ENCODE data around the gene GSTM1.

The GSTM1 gene

DNA sequence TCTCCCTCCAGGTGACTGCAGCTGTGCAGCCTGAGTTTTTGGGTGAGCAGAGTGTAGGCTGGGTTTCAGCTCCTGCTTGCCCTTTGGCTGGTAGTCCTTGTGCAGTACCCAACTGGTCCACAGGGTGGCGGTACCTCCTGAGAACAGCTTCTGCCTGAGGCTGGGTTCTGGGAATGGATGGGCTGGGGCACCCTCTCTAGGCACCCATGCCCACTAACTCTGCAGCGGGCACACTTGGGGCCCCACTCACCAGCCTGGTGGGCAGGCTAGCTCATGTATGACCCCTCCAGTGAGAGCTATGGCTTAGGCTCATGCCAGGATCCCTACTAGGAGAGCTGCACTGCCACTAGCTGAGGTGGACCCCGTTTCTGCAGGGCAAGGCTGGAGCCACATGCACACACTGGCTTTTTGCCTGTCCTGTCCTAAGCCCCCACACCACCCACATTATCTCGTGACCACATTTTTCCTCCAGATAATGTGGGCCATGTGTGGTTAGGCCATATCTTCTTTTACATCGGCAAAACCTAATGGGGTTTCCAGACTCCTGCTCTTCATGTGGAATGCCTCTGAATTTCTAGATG lies 47.2 kb upstream of the GSTM1 start:
- Histone ChIP-seq H3K9me3 (ENCODE audit: insufficient read depth, low read depth, low read length) (no peaks in the 10 kb centered on the region), H3K4me3 (ENCODE audit: low read length, poor library complexity, severe bottlenecking) (no peak overlapping the region), H3K36me3 (ENCODE audit: insufficient read depth, low read length) (no peaks in the 10 kb centered on the region), H3K9ac (ENCODE audit: low read depth, low read length, poor library complexity, severe bottlenecking) (no peak overlapping the region), H4K20me1 (ENCODE audit: insufficient read depth, low read length, poor library complexity, severe bottlenecking) (no peaks in the 10 kb centered on the region), H3K27me3 (ENCODE audit: insufficient read depth, low read length, poor library complexity, severe bottlenecking) (no peaks in the 10 kb centered on the region), H3K4me2 (ENCODE audit: low read depth, low read length, poor library complexity, severe bottlenecking) (no peak overlapping the region), H3K4me1 (ENCODE audit: insufficient read depth, low read length, poor library complexity, severe bottlenecking) (peaks cover 6% of the 10 kb centered on the region), H3K79me2 (ENCODE audit: insufficient read depth, low read length) (no peaks in the 10 kb centered on the region), H2AFZ (ENCODE audit: low read length) (peak overlapping the region; percentile 47), H3K9me2 (replicated peaks; ENCODE audit: low read depth, low read length) (no peaks in the 10 kb centered on the region), H3F3A (ENCODE audit: low read depth) (no peaks in the 10 kb centered on the region; the same call in 1 of the 2 replicates)
- TF ChIP-seq EZH2phosphoT487 (IDR thresholded peaks at IDR 0.05; ENCODE audit: borderline replicate concordance): no peak
- TF ChIP-seq, protein P1, sequence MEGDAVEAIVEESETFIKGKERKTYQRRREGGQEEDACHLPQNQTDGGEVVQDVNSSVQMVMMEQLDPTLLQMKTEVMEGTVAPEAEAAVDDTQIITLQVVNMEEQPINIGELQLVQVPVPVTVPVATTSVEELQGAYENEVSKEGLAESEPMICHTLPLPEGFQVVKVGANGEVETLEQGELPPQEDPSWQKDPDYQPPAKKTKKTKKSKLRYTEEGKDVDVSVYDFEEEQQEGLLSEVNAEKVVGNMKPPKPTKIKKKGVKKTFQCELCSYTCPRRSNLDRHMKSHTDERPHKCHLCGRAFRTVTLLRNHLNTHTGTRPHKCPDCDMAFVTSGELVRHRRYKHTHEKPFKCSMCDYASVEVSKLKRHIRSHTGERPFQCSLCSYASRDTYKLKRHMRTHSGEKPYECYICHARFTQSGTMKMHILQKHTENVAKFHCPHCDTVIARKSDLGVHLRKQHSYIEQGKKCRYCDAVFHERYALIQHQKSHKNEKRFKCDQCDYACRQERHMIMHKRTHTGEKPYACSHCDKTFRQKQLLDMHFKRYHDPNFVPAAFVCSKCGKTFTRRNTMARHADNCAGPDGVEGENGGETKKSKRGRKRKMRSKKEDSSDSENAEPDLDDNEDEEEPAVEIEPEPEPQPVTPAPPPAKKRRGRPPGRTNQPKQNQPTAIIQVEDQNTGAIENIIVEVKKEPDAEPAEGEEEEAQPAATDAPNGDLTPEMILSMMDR (conservative IDR thresholded peaks at IDR 0.05; ENCODE audit: low read length): peak; percentile 97

DNA sequence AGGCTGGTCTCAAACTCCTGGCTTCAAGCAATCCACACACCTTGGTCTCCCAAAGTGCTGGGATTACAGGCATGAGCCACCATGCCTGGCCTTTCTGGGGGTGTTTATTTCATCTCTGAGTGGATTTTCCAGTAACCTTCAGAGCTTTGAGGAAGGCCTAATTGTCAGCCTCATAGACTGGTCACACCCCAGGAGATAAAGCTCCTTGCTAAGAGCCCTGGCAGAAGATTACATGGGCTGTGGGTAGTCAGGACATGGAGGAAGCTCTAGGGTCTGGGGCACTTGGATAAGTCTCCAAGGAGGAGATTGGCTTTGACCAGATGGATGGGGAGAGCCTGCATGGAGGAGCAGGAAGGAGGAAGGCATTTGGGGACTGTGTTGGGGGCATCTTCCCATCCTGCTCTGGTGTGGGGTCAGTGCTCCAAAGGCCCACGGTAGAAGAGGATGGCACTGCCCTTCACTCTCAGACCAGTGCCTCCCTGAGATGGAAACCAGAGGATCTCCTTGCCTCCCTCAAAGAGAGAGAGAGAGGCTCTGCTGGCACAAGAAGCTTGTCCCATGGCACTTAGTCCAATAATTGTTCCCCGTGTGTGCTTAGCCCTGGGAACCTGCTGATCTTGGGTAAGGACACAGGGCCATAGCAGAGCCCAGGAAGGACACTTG lies 46.4 kb upstream of the GSTM1 start:
- no peaks in the 10 kb centered on the region for H3K36me3 ChIP-seq (ENCODE audit: insufficient read depth, low read length)
- H4K20me1 ChIP-seq (ENCODE audit: insufficient read depth, low read length, poor library complexity, severe bottlenecking): no peaks in the 10 kb centered on the region
- H3K4me3 ChIP-seq (ENCODE audit: low read length, poor library complexity, severe bottlenecking): no peak overlapping the region
- H2AFZ ChIP-seq (ENCODE audit: low read length): no peak overlapping the region
- H3K9me2 ChIP-seq (replicated peaks; ENCODE audit: low read depth, low read length): no peaks in the 10 kb centered on the region
- H3K79me2 ChIP-seq (ENCODE audit: insufficient read depth, low read length): no peaks in the 10 kb centered on the region
- H3K4me1 ChIP-seq (ENCODE audit: insufficient read depth, low read length, poor library complexity, severe bottlenecking): peaks cover 6% of the 10 kb centered on the region
- no peaks in the 10 kb centered on the region for H3K27me3 ChIP-seq (ENCODE audit: insufficient read depth, low read length, poor library complexity, severe bottlenecking)
- no peaks in the 10 kb centered on the region for H3K9me3 ChIP-seq (ENCODE audit: insufficient read depth, low read depth, low read length)
- H3K4me2 ChIP-seq (ENCODE audit: low read depth, low read length, poor library complexity, severe bottlenecking): no peak overlapping the region
- TF ChIP-seq EZH2phosphoT487 (IDR thresholded peaks at IDR 0.05; ENCODE audit: borderline replicate concordance): no peak
- TF ChIP-seq, protein P1 (conservative IDR thresholded peaks at IDR 0.05; ENCODE audit: low read length): no peak
- no peak overlapping the region for H3K9ac ChIP-seq (ENCODE audit: low read depth, low read length, poor library complexity, severe bottlenecking)
- no peaks in the 10 kb centered on the region; the same call in 1 of the 2 replicates for H3F3A ChIP-seq (ENCODE audit: low read depth)

DNA sequence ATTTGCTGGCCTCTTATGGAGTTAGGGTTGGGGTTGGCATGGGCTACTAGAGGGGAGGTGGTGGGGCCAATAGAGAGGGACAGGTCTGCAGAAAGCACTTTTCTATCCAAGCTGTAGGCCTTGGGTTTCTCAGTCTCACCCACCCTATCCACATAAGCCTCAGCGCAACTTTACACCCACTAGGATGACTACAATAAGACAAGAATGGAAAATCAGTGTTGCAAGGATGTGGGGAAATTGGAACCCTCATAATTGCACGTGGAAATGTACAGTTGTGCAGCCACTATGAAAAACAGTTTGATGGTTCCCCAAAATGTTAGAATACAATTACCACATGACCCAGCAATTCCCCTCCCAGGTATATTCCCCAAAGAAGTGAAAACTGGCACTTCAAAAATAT lies 45.8 kb upstream of the GSTM1 start:
- Histone ChIP-seq H3K36me3 (ENCODE audit: insufficient read depth, low read length) (no peaks in the 10 kb centered on the region), H3K79me2 (ENCODE audit: insufficient read depth, low read length) (no peaks in the 10 kb centered on the region), H3K4me3 (ENCODE audit: low read length, poor library complexity, severe bottlenecking) (no peak overlapping the region), H3K9ac (ENCODE audit: low read depth, low read length, poor library complexity, severe bottlenecking) (no peak overlapping the region), H3F3A (ENCODE audit: low read depth) (no peaks in the 10 kb centered on the region; the same call in 1 of the 2 replicates), H3K9me2 (replicated peaks; ENCODE audit: low read depth, low read length) (no peaks in the 10 kb centered on the region), H3K4me2 (ENCODE audit: low read depth, low read length, poor library complexity, severe bottlenecking) (no peak overlapping the region), H3K27me3 (ENCODE audit: insufficient read depth, low read length, poor library complexity, severe bottlenecking) (no peaks in the 10 kb centered on the region), H2AFZ (ENCODE audit: low read length) (no peak overlapping the region), H4K20me1 (ENCODE audit: insufficient read depth, low read length, poor library complexity, severe bottlenecking) (no peaks in the 10 kb centered on the region), H3K9me3 (ENCODE audit: insufficient read depth, low read depth, low read length) (no peaks in the 10 kb centered on the region), H3K4me1 (ENCODE audit: insufficient read depth, low read length, poor library complexity, severe bottlenecking) (peaks cover 6% of the 10 kb centered on the region)
- no peak for TF ChIP-seq EZH2phosphoT487 (IDR thresholded peaks at IDR 0.05; ENCODE audit: borderline replicate concordance)
- TF ChIP-seq, protein P1 (conservative IDR thresholded peaks at IDR 0.05; ENCODE audit: low read length): no peak
